ENCODE measurements around the gene C16orf54. TPM values are rescaled to one million over a fixed set of nuclear protein-coding genes. Genes with fewer than 3 reads are reported as not detected.

The C16orf54 gene
- total and polyA plus RNA-seq, 10 of the 15 experiments (the other 5 are each of a cell fraction or from before 2014, with no cell fraction given), result 2.1 to 13.3 (median 5.4) TPM

DNA sequence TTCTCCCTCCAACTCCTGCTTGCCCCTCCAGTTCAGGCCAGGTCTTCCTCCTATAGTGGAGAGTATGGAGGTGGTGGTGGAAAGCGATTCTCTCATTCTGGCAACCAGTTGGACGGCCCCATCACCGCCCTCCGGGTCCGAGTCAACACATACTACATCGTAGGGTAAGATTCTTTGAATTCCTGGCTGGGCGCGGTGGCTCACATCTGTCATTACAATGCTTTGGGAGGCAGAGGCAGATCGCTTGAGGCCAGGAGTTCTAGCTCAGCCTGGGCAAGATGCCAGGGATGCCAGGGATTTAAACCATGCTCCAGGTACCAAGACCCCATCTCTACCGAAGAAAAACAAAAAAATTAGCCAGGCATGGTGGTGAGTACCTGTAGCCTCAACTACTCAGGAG lies 33.7 kb upstream of the C16orf54 start:
- H3K9me3 ChIP-seq (replicated peaks; ENCODE audit: control insufficient read depth, insufficient read depth, low read length), result no peaks in the 10 kb centered on the region
- no peak overlapping the region for H2AFZ ChIP-seq (ENCODE audit: control insufficient read depth, low read depth, low read length)
- H3K4me3 ChIP-seq, result no peak overlapping the region
- ATAC-seq (no peak), FAIRE-seq (no peak), DNase-seq (ENCODE audit: low read depth, low spot score) (no peak)
- no peaks in the 10 kb centered on the region for H3K79me2 ChIP-seq (ENCODE audit: control insufficient read depth, insufficient read depth, low read length)
- ChIA-PET CTCF (no interaction called here), RAD21 (ENCODE audit: unreplicated experiment) (no interaction called here), POLR2A (no interaction called here), SMC1A (ENCODE audit: uncharacterized antibody, unreplicated experiment) (interaction anchor here (1.8 kb wide), 1 partner anchor 25 kb away, joined by 7 read pairs; no protein-coding TSS in a partner anchor)
- H3K4me2 ChIP-seq (ENCODE audit: control insufficient read depth, insufficient read depth), result no peak overlapping the region
- no peaks in the 10 kb centered on the region for H4K20me1 ChIP-seq (ENCODE audit: control insufficient read depth, insufficient read depth)
- H3K4me1 ChIP-seq (ENCODE audit: control insufficient read depth, insufficient read depth, low read length), result no peaks in the 10 kb centered on the region; the same call in none of the 2 replicates
- H3K27ac ChIP-seq (ENCODE audit: control insufficient read depth, insufficient read depth), result no peak overlapping the region
- intact Hi-C loops (cut with micrococcal nuclease; ENCODE audit: unreplicated experiment) (no loop called here), in situ Hi-C loops (cut with MboI) (no loop called here)
- H3K9ac ChIP-seq (ENCODE audit: control insufficient read depth, insufficient read depth, low read length), result no peak overlapping the region
- TF ChIP-seq RELA (IDR thresholded peaks at IDR 0.05; ENCODE audit: borderline replicate concordance, partially characterized antibody) (no peak), CBX3 (IDR thresholded peaks at IDR 0.05; ENCODE audit: borderline replicate concordance, low read depth) (no peak), NFYA (IDR thresholded peaks at IDR 0.05; ENCODE audit: borderline replicate concordance, low read depth, low read length) (no peak), TCF7 (IDR thresholded peaks at IDR 0.05; ENCODE audit: borderline replicate concordance) (no peak), SMAD1 (IDR thresholded peaks at IDR 0.05; ENCODE audit: low read depth, partially characterized antibody) (no peak), EZH2 (IDR thresholded peaks at IDR 0.05; ENCODE audit: borderline replicate concordance, control insufficient read depth, low read depth, low read length) (no peak)
- 64% methylated on average over 10 of the region's 10 CpGs for WGBS (ENCODE audit: insufficient coverage, insufficient replicate concordance, low lambda C conversion rate, missing lambda C conversion rate)
- no peaks in the 10 kb centered on the region for H3K36me3 ChIP-seq (ENCODE audit: control insufficient read depth in 2 of 2, insufficient read depth in 2 of 2, low read length in 1 of 2)
- no peaks in the 10 kb centered on the region for H3K27me3 ChIP-seq (replicated peaks in 1 of 2; ENCODE audit: control insufficient read depth in 2 of 2, insufficient read depth in 2 of 2, low read length in 1 of 2)
- no TSS peak for BruUV-seq (replicated peaks)

DNA sequence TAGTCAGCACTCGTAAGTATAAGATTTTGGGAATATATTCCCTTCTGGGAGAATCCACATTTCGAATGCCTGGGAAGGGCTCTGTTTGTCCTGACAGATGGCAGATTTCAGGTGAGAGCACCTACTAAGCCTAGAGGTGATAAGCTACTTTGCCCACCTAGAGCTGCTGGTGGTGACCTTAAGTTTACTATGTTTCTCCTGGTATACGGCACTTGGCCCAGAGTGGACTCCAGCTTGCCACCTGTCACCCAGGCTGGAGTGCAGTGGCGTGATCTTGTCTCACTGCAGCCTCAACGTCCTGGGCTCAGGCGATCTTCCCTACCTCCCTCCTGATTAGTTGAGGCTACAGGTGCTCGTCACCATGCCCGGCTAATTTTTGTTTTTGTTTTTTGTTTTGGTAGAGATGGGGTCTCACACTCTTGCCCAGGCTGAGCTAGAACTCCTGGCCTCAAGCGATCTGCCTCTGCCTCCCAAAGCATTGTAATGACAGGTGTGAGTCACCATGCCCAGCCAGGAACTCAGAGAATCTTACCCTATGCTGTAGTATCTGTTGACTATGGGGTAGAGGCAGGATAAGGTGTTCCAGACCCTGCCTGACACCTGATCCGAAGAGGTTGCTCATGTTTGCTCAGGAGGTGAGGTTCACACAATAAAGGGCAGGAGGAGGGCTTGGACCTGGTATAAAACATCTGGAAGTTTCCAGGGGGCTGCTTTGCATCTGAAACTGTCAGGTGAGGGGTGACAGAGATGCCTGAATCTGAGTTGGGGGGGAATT lies 32.0 kb upstream of the C16orf54 start, which contains the start of gene ZG16:
Gene ZG16, plus strand, starts transcription at position 681 of the 775 bp plus-strand sequence. CDS start 1,011 bp downstream, outside the sequence.
- CTCF ChIA-PET, result interaction anchor here (0.9 to 1.6 kb wide), 4 partner anchors 10 to 26 kb away, joined by 3 read pairs; partner anchors contain the start of gene KIF22
- H4K20me1 ChIP-seq (ENCODE audit: control insufficient read depth, insufficient read depth), result no peaks in the 10 kb centered on the region
- FAIRE-seq (no peak), DNase-seq (ENCODE audit: low read depth, low spot score) (no peak), ATAC-seq (no peak)
- H3K79me2 ChIP-seq (ENCODE audit: control insufficient read depth, insufficient read depth, low read length), result no peaks in the 10 kb centered on the region
- H2AFZ ChIP-seq (ENCODE audit: control insufficient read depth, low read depth, low read length), result no peak within 1 kb of the TSS
- no peak within 1 kb of the TSS for H3K4me2 ChIP-seq (ENCODE audit: control insufficient read depth, insufficient read depth)
- no peaks in the 10 kb centered on the region for H3K4me1 ChIP-seq (ENCODE audit: control insufficient read depth, insufficient read depth, low read length)
- no peak within 1 kb of the TSS for H3K9ac ChIP-seq (ENCODE audit: control insufficient read depth, insufficient read depth, low read length)
- H3K27me3 ChIP-seq (replicated peaks in 1 of 2; ENCODE audit: control insufficient read depth in 2 of 2, insufficient read depth in 2 of 2, low read length in 1 of 2), result no peaks in the 10 kb centered on the region
- intact Hi-C loops (cut with micrococcal nuclease; ENCODE audit: unreplicated experiment), result no loop called here
- POLR2A ChIA-PET, result interaction anchor here (0.6 to 1.3 kb wide), 5 partner anchors 11 to 45 kb away, joined by 3 to 8 read pairs (median 5); no protein-coding TSS in a partner anchor
- no peaks in the 10 kb centered on the region for H3K9me3 ChIP-seq (replicated peaks; ENCODE audit: control insufficient read depth, insufficient read depth, low read length)
- no peak within 1 kb of the TSS for H3K27ac ChIP-seq (ENCODE audit: control insufficient read depth, insufficient read depth)
- 35% methylated on average over 10 of the region's 10 CpGs for WGBS (ENCODE audit: insufficient coverage, insufficient replicate concordance, low lambda C conversion rate, missing lambda C conversion rate)
- H3K36me3 ChIP-seq (ENCODE audit: control insufficient read depth in 2 of 2, insufficient read depth in 2 of 2, low read length in 1 of 2), result no peaks in the 10 kb centered on the region
- BruUV-seq (replicated peaks), result no TSS peak
- in situ Hi-C loops (cut with MboI), result no loop called here
- SMC1A ChIA-PET (ENCODE audit: uncharacterized antibody, unreplicated experiment), result interaction anchor here (0.7 to 1.8 kb wide), 4 partner anchors 10 to 52 kb away, joined by 3 to 7 read pairs (median 4); no protein-coding TSS in a partner anchor
- RAD21 ChIA-PET (ENCODE audit: unreplicated experiment), result no interaction called here
- no peak within 1 kb of the TSS for H3K4me3 ChIP-seq
- TF ChIP-seq, protein P1, sequence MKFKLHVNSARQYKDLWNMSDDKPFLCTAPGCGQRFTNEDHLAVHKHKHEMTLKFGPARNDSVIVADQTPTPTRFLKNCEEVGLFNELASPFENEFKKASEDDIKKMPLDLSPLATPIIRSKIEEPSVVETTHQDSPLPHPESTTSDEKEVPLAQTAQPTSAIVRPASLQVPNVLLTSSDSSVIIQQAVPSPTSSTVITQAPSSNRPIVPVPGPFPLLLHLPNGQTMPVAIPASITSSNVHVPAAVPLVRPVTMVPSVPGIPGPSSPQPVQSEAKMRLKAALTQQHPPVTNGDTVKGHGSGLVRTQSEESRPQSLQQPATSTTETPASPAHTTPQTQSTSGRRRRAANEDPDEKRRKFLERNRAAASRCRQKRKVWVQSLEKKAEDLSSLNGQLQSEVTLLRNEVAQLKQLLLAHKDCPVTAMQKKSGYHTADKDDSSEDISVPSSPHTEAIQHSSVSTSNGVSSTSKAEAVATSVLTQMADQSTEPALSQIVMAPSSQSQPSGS (IDR thresholded peaks at IDR 0.05; ENCODE audit: low read length), result no peak
- TF ChIP-seq, protein P2, sequence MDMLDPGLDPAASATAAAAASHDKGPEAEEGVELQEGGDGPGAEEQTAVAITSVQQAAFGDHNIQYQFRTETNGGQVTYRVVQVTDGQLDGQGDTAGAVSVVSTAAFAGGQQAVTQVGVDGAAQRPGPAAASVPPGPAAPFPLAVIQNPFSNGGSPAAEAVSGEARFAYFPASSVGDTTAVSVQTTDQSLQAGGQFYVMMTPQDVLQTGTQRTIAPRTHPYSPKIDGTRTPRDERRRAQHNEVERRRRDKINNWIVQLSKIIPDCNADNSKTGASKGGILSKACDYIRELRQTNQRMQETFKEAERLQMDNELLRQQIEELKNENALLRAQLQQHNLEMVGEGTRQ (IDR thresholded peaks at IDR 0.05; ENCODE audit: borderline replicate concordance, low read depth, low read length), result no peak
- TF ChIP-seq STAT1 (conservative IDR thresholded peaks at IDR 0.05) (no peak), SMARCA5 (IDR thresholded peaks at IDR 0.05) (no peak)
- TF ChIP-seq, protein P3, sequence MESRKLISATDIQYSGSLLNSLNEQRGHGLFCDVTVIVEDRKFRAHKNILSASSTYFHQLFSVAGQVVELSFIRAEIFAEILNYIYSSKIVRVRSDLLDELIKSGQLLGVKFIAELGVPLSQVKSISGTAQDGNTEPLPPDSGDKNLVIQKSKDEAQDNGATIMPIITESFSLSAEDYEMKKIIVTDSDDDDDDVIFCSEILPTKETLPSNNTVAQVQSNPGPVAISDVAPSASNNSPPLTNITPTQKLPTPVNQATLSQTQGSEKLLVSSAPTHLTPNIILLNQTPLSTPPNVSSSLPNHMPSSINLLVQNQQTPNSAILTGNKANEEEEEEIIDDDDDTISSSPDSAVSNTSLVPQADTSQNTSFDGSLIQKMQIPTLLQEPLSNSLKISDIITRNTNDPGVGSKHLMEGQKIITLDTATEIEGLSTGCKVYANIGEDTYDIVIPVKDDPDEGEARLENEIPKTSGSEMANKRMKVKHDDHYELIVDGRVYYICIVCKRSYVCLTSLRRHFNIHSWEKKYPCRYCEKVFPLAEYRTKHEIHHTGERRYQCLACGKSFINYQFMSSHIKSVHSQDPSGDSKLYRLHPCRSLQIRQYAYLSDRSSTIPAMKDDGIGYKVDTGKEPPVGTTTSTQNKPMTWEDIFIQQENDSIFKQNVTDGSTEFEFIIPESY (IDR thresholded peaks at IDR 0.05), result no peak

All from GM12878 (cell line).